GM12891 (cell line): ENCODE results near the gene ART1.

Experiments used
- POLR2A ChIP-seq: IDR thresholded peaks from 2 replicates; pipeline ENCODE4 v1.6.1; 2011; ENCODE audit warnings: low read depth, low read length, control low read depth
- POLR2AphosphoS5 ChIP-seq: IDR thresholded peaks from 2 replicates; pipeline ENCODE4 v1.6.1; 2011; ENCODE audit warnings: low read depth, low read length, control low read depth

- TF ChIP-seq POLR2AphosphoS5 = no peak
- no peak for TF ChIP-seq POLR2A
Measured at GRCh38 chr11:3674189-3674588, 29.3 kb downstream of the ART1 start.
